Peyer's patch (tissue), 4 donors: Measurements from ENCODE around the gene EMC8.

Experiments
- CTCF ChIP-seq, 6 experiments: fragments of 450-650 bp in 4 of 6; fragments of 200-600 bp in 2 of 6; sonication (generic) in 1 of 6; IDR thresholded peaks; one replicate each; pipeline ENCODE4 v1.5.1; 2017 to 2019; ENCODE audit warnings: antibody characterized with exemption in 6 of 6, mild to moderate bottlenecking in 3 of 6, moderate library complexity in 1 of 6
- POLR2A ChIP-seq, 2 donors: fragments of 450-650 bp; IDR thresholded peaks; one replicate each; pipeline ENCODE4 v1.5.1; 2017; ENCODE audit warnings: antibody characterized with exemption in 2 of 2, mild to moderate bottlenecking in 2 of 2, moderate library complexity in 2 of 2

DNA sequence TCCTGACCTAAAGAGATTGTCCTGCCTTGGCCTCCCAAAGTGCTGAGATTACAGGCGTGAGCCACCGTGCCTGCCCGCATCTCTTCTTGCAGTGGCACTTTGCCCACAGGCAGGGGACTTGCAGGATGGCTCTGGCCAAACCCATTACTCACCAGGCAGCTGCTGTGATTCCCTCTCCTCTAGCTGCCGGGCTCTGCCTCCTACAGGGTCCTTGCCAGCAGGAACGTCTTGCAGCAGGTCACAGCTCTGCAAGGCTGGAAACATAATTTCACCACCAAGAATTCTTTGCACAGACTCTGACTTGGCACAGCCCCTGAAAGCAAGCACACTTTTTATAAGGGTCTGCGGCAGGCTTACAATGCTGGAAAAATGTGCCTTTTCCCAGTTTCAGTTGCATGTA, 20.4 kb upstream of the EMC8 start:
- TF ChIP-seq CTCF (IDR thresholded peaks at IDR 0.05) (no peak), POLR2A (IDR thresholded peaks at IDR 0.05) (no peak)
